ENCODE results near the gene RAB1A. TPM values are rescaled to one million over a fixed set of nuclear protein-coding genes. Genes with fewer than 3 reads are reported as not detected.

RAB1A gene
- total and polyA plus RNA-seq, 2 experiments from 2014 or later = 94.8 to 172 TPM

- no peak overlapping the region for H2AFZ ChIP-seq
- Mint-ChIP-seq H3K9me3 (no peaks in the 10 kb centered on the region), H3K36me3 (ENCODE audit: low read depth) (peaks cover 17% of the 10 kb centered on the region; the same call in 2 of the 3 replicates), H3K4me3 (peak overlapping the region; percentile 92), H3K27me3 (ENCODE audit: insufficient read depth, low read depth, poor library complexity) (peaks cover 9% of the 10 kb centered on the region), H3K4me1 (peaks cover 38% of the 10 kb centered on the region), H3K27ac (peak overlapping the region; percentile 45)
- H3K4me3 ChIP-seq = peak overlapping the region; percentile 83
- TF ChIP-seq EZH2 (IDR thresholded peaks at IDR 0.05; ENCODE audit: low read depth, unreplicated experiment) (no peak), JUNB (IDR thresholded peaks at IDR 0.05; ENCODE audit: unreplicated experiment) (no peak), EZH2phosphoT487 (IDR thresholded peaks at IDR 0.05; ENCODE audit: unreplicated experiment) (no peak), NANOG (IDR thresholded peaks at IDR 0.05; ENCODE audit: borderline replicate concordance) (no peak), ZNF114 (CRISPR knock-in tag; IDR thresholded peaks at IDR 0.05) (no peak), REST (IDR thresholded peaks at IDR 0.05; ENCODE audit: unreplicated experiment) (no peak), ZNF462 (CRISPR knock-in tag; IDR thresholded peaks at IDR 0.05) (no peak), STAT1 (IDR thresholded peaks at IDR 0.05; ENCODE audit: unreplicated experiment) (no peak), POLR2AphosphoS5 (IDR thresholded peaks at IDR 0.05; ENCODE audit: low read depth) (no peak), CTCF (conservative IDR thresholded peaks at IDR 0.05; ENCODE audit: low read depth in 2 of 2) (no peak), CREB1 (CRISPR knock-in tag; IDR thresholded peaks at IDR 0.05; ENCODE audit: low read depth) (no peak), ETS1 (IDR thresholded peaks at IDR 0.05) (no peak)
- no peaks in the 10 kb centered on the region for H3F3A ChIP-seq (replicated peaks; ENCODE audit: low read depth)
- H3K27me3 ChIP-seq (ENCODE audit: insufficient read depth) = no peaks in the 10 kb centered on the region
- peak overlapping the region; percentile 85 for H3K4me2 ChIP-seq
- no peak overlapping the region for H3K27ac ChIP-seq (ENCODE audit: low read depth)
- H4K20me1 ChIP-seq (replicated peaks; ENCODE audit: insufficient read depth) = peaks cover 25% of the 10 kb centered on the region
- peak; percentile 40 for DNase-seq (ENCODE audit: low spot score)
- ATAC-seq = no peak
- peaks cover 14% of the 10 kb centered on the region for H3K4me1 ChIP-seq (ENCODE audit: insufficient read depth)
- H3K79me2 ChIP-seq (replicated peaks; ENCODE audit: insufficient read depth) = peaks cover 67% of the 10 kb centered on the region
- no peaks in the 10 kb centered on the region for H3K9me2 ChIP-seq (ENCODE audit: insufficient read depth)
- H3K36me3 ChIP-seq (ENCODE audit: insufficient read depth) = no peaks in the 10 kb centered on the region
Measured at GRCh38 chr2:65057391-65058052, 72.4 kb downstream of the RAB1A start.

Measured in GM23338 (cell line).